K562 (cell line): Measurements from ENCODE around the gene DSG1. TPM values are rescaled to one million over a fixed set of nuclear protein-coding genes. Genes with fewer than 3 reads are reported as not detected.

Source experiments
- ATAC-seq: fragments of 200-7000 bp; cut with Tn5 transposase; 3 replicates; pipeline ENCODE4 v1.9.1; 2020; ENCODE audit warnings: moderate library complexity
- BruUV-seq: library from RNA; stranded (reverse); fragments of 400-500 nt; replicated peaks from 2 replicates; lab custom pipeline; 2021; lab: Mats Ljungman, UMichigan
- CTCF ChIA-PET: fragments of 300-600 bp; formaldehyde crosslinking; extraction: SDS; loops from one replicate; lab custom pipeline; 2021; ENCODE audit warnings: low intra/inter-chr PET ratio; lab: Yijun Ruan, JAX
- POLR2A ChIA-PET: fragments of 300-600, 350-650 bp; sonication (Branson Sonifier 250); formaldehyde crosslinking; extraction: SDS; loops from one replicate; lab custom pipeline; 2021; ENCODE audit warnings: antibody characterized with exemption, inconsistent platforms; lab: Yijun Ruan, JAX
- DNase-seq, 4 experiments: peaks; one replicate each; pipeline versions ENCODE4 v3.0.0 to v3.0.0-alpha.2; 2011 to 2018; ENCODE audit warnings: low spot score in 3 of 4, mixed read lengths in 3 of 4; ENCODE audit errors: extremely low read depth in 1 of 4
- FAIRE-seq: peaks from 2 replicates; lab custom pipeline; 2011; peaks lifted over from hg19 to GRCh38; lab: Jason Lieb, UNC
- H2AFZ ChIP-seq: 2 replicates; pipeline ENCODE4 v1.6.0; 2011; ENCODE audit warnings: low read depth, low read length, control low read depth, inconsistent platforms
- H3K27ac ChIP-seq: fragments of 200-600 bp; 3 replicates; pipeline ENCODE4 v1.8.0; 2011; ENCODE audit warnings: low read depth, mild to moderate bottlenecking, control low read depth, inconsistent platforms, low read length, moderate library complexity, mixed read lengths; ENCODE audit errors: extremely low read depth
- H3K27me3 ChIP-seq, 2 experiments: fragments of 300-600 bp in 1 of 2; 2 replicates in 1 of 2; 3 replicates in 1 of 2; pipeline versions ENCODE4 v1.6.0 to v1.8.0; 2011; ENCODE audit warnings: inconsistent platforms in 2 of 2, low read length in 2 of 2, mild to moderate bottlenecking in 1 of 2, mixed read lengths in 1 of 2, moderate library complexity in 1 of 2; ENCODE audit not compliant: control insufficient read depth in 2 of 2, insufficient read depth in 2 of 2
- H3K36me3 ChIP-seq: fragments of 300-600 bp; 3 replicates; pipeline ENCODE4 v1.8.0; 2011; ENCODE audit warnings: mild to moderate bottlenecking, low read length, inconsistent platforms; ENCODE audit not compliant: control insufficient read depth, insufficient read depth
- H3K4me1 ChIP-seq, 2 experiments: fragments of 200-600 bp in 1 of 2; replicated peaks in 1 of 2; 2 replicates in 1 of 2; 3 replicates in 1 of 2; pipeline versions ENCODE4 v1.5.1 to v1.8.0; 2011; ENCODE audit warnings: inconsistent platforms in 2 of 2, low read length in 2 of 2, mild to moderate bottlenecking in 1 of 2, mixed read lengths in 1 of 2, moderate library complexity in 1 of 2; ENCODE audit not compliant: control insufficient read depth in 2 of 2, insufficient read depth in 2 of 2
- H3K4me2 ChIP-seq: 2 replicates; pipeline ENCODE4 v1.6.1; 2011; ENCODE audit warnings: low read length, control low read depth, inconsistent platforms, mixed read lengths; ENCODE audit not compliant: insufficient read depth
- H3K4me3 ChIP-seq: fragments of 200-600 bp; sonication (generic), shearing (Covaris generic); 2 replicates; pipeline ENCODE4 v1.5.1; 2016; ENCODE audit warnings: control low read depth, inconsistent platforms
- H3K79me2 ChIP-seq: fragments of 200-600 bp; 3 replicates; pipeline ENCODE4 v1.8.0; 2011; ENCODE audit warnings: low read length, inconsistent platforms; ENCODE audit not compliant: control insufficient read depth, insufficient read depth
- H3K9ac ChIP-seq, 2 experiments: 2 replicates each; pipeline versions ENCODE4 v1.6.0 to v1.6.1; 2011; ENCODE audit warnings: low read depth in 2 of 2, low read length in 2 of 2, control low read depth in 1 of 2, inconsistent platforms in 1 of 2, mild to moderate bottlenecking in 1 of 2, mixed read lengths in 1 of 2; ENCODE audit not compliant: insufficient read depth in 1 of 2
- H3K9me1 ChIP-seq: one replicate; pipeline ENCODE4 v1.6.0; 2011; ENCODE audit warnings: inconsistent platforms, mild to moderate bottlenecking, low read length, moderate library complexity; ENCODE audit not compliant: control insufficient read depth, insufficient read depth
- H3K9me3 ChIP-seq: replicated peaks from 2 replicates; pipeline ENCODE4 v1.5.1; 2011; ENCODE audit warnings: low read depth, low read length, inconsistent platforms; ENCODE audit not compliant: control insufficient read depth, insufficient read depth
- H4K20me1 ChIP-seq: replicated peaks from 2 replicates; pipeline ENCODE4 v1.6.1; 2011; ENCODE audit warnings: low read length, inconsistent platforms, mixed read lengths; ENCODE audit not compliant: control insufficient read depth, insufficient read depth
- E2F6 ChIP-seq, 2 experiments: IDR thresholded peaks; 2 replicates each; pipeline ENCODE4 v1.6.1; 2011; ENCODE audit warnings: borderline replicate concordance in 1 of 2, control low read depth in 1 of 2, low read depth in 1 of 2, low read length in 1 of 2, mild to moderate bottlenecking in 1 of 2, mixed read lengths in 1 of 2, moderate library complexity in 1 of 2; ENCODE audit not compliant: insufficient read depth in 1 of 2, insufficient read length in 1 of 2, poor library complexity in 1 of 2, severe bottlenecking in 1 of 2; ENCODE audit errors: extremely low read depth in 1 of 2
- MEF2A ChIP-seq: IDR thresholded peaks from 2 replicates; pipeline ENCODE4 v1.6.1; 2011; ENCODE audit warnings: low read depth, mild to moderate bottlenecking, low read length, moderate library complexity; ENCODE audit not compliant: control insufficient read depth
- MLLT1 ChIP-seq, 2 experiments: fragments of 450-650 bp; IDR thresholded peaks; 2 replicates each; pipeline ENCODE4 v1.6.1; 2016
- NFIC ChIP-seq: fragments of 450-650 bp; IDR thresholded peaks from 2 replicates; pipeline ENCODE4 v1.6.1; 2017; ENCODE audit warnings: mild to moderate bottlenecking, inconsistent platforms
- SMAD1 ChIP-seq: fragments of 150-350 bp; IDR thresholded peaks from 2 replicates; pipeline ENCODE4 v1.6.1; 2014; ENCODE audit warnings: low read length, low read depth; ENCODE audit not compliant: partially characterized antibody
- SREBF1 ChIP-seq: fragments of 150-350 bp; IDR thresholded peaks from 2 replicates; pipeline ENCODE4 v1.6.1; 2014; ENCODE audit warnings: antibody characterized with exemption, low read depth, low read length, borderline replicate concordance
- SRSF3 ChIP-seq: fragments of 200-400 bp; formaldehyde crosslinking; IDR thresholded peaks from 2 replicates; pipeline ENCODE4 v1.6.1; 2016; ENCODE audit warnings: mild to moderate bottlenecking, low read length, moderate library complexity; ENCODE audit not compliant: insufficient read depth
- TGIF2 ChIP-seq: sonication (generic); formaldehyde crosslinking; IDR thresholded peaks from 2 replicates; pipeline ENCODE4 v1.8.1; 2022; ENCODE audit warnings: mild to moderate bottlenecking, missing genetic modification reagents, moderate library complexity
- USF2 ChIP-seq: sonication (generic); formaldehyde crosslinking; IDR thresholded peaks from 2 replicates; pipeline ENCODE4 v1.5.0; 2020; ENCODE audit warnings: missing genetic modification reagents
- ZNF217 ChIP-seq: sonication (generic); formaldehyde crosslinking; IDR thresholded peaks from 2 replicates; pipeline ENCODE4 v1.8.0; 2022; ENCODE audit warnings: mild to moderate bottlenecking, missing genetic modification reagents
- ZNF668 ChIP-seq: fragments of 250-450 bp; sonication (Bioruptor Pico); IDR thresholded peaks from 2 replicates; pipeline ENCODE4 v1.8.0; 2022; ENCODE audit warnings: mild to moderate bottlenecking, inconsistent platforms
- WGBS: fragments of 100-300 bp; shearing (Covaris generic); methylation state at CpG from one replicate; pipeline ENCODE4 v1.1.6; 2016; ENCODE audit warnings: low coverage, mixed read lengths; ENCODE audit not compliant: insufficient coverage; ENCODE audit errors: missing lambda C conversion rate; 5-methylcytosine and 5-hydroxymethylcytosine counted together
- in situ Hi-C: fragments of 300-500 bp; cut with MboI; formaldehyde crosslinking; loops from 4 replicates; pipeline ENCODE4 v1.15.0; 2018; ENCODE audit warnings: inconsistent platforms, mixed read lengths
- intact Hi-C: fragments of 100-400 bp; cut with micrococcal nuclease; formaldehyde crosslinking; loops from 2 replicates; pipeline ENCODE4 v1.14.2; 2022
- polyA plus RNA-seq, 8 experiments: library from polyadenylated mRNA; depleted of rRNA in 4 of 8; stranded (reverse) in 5 of 8; unstranded in 3 of 8; fragments of >200 nt; fragmentation: Nextera tagmentation in 2 of 8; fragmentation: Illumina TruSeq in 1 of 8; extraction: Ambion mirVana in 2 of 8; extraction: Trizol in 1 of 8; gene quantifications; 2 replicates each; pipeline versions ENCODE4 v1.2.1 to v1.2.3, GENCODE V29; 2011 to 2014; ENCODE audit warnings: inconsistent platforms in 1 of 8, missing spikeins in 1 of 8
- small RNA-seq: library from RNA; depleted of rRNA; stranded (forward); fragments of <200 nt; gene quantifications from one replicate; pipeline ENCODE3, GENCODE V24; 2014
- total RNA-seq, 7 experiments: library from RNA; depleted of rRNA in 6 of 7; stranded (reverse); fragments of >200 nt in 6 of 7; fragmentation: Illumina TruSeq in 2 of 7; extraction: Trizol in 2 of 7; gene quantifications; 2 replicates each; pipeline versions ENCODE4 v1.2.1 to v1.2.3, GENCODE V29; 2011 to 2021; ENCODE audit warnings: low replicate concordance in 1 of 7

The DSG1 gene
- total and polyA plus RNA-seq, 9 of the 15 experiments (the other 6 are each of a cell fraction or from before 2014, with no cell fraction given): 0.03 to 0.26 (median 0.15) TPM; not detected in 1

- Histone ChIP-seq H3K27me3 (no peaks in the 10 kb centered on the region), H3K9me3 (no peaks in the 10 kb centered on the region), H3K79me2 (no peaks in the 10 kb centered on the region), H4K20me1 (no peaks in the 10 kb centered on the region), H3K27ac (no peak overlapping the region), H3K36me3 (no peaks in the 10 kb centered on the region), H3K4me2 (no peak overlapping the region), H3K9ac (no peak overlapping the region), H3K4me3 (no peak overlapping the region)
- FAIRE-seq (no peak), DNase-seq (no peak)
- intact Hi-C loops: no loop called here
- 4% methylated on average over 2 of the region's 2 CpGs for WGBS
- in situ Hi-C loops: no loop called here
- BruUV-seq: no TSS peak
- ChIA-PET POLR2A (no interaction called here), CTCF (no interaction called here)
- TF ChIP-seq NFIC: no peak
- TF ChIP-seq MLLT1 (IDR thresholded peaks at IDR 0.05): no peak
- no peak for TF ChIP-seq TGIF2 (CRISPR knock-in tag)
- no peak for TF ChIP-seq ZNF217 (CRISPR knock-in tag)
- no peak for TF ChIP-seq SMAD1
- no peak for TF ChIP-seq USF2 (CRISPR knock-in tag)
- TF ChIP-seq ZNF668 (CRISPR knock-in tag): no peak
- no peak for TF ChIP-seq SREBF1
- TF ChIP-seq E2F6 (IDR thresholded peaks at IDR 0.05; ENCODE audit: borderline replicate concordance in 1 of 2, extremely low read depth in 1 of 2, insufficient read depth in 1 of 2, insufficient read length in 1 of 2, low read depth in 1 of 2, low read length in 1 of 2, poor library complexity in 1 of 2, severe bottlenecking in 1 of 2): no peak
- TF ChIP-seq SRSF3: no peak
- TF ChIP-seq MEF2A: no peak
- TF ChIP-seq, all 486 proteins: peak for 0
- H3K9me1 ChIP-seq: no peaks in the 10 kb centered on the region
- H2AFZ ChIP-seq: no peak overlapping the region
- ATAC-seq: no peak
- H3K4me1 ChIP-seq: no peaks in the 10 kb centered on the region
These were observed 85.4 kb downstream of the DSG1 start for GRCh38 chr18:31403409-31403808.

Small RNA genes within 50 kb of the gene (small RNA-seq; reads per million reads assigned to genes)
- gene RF00019: not detected
- gene RNU6-167P: not detected

Other genes starting within 250 kb of the DSG1 start
- 4.4 and 5.4 TPM in 2 replicates for gene DSC2, start 215.7 kb upstream of the DSG1 start, total RNA-seq (2014; rRNA removed)
- gene DSC2, start 215.7 kb upstream of the DSG1 start, total RNA-seq (2014; rRNA removed; fragmentation: Illumina TruSeq; extraction: Trizol): 14.2 and 14.9 TPM in 2 replicates
- gene DSC2, start 215.7 kb upstream of the DSG1 start, total RNA-seq (2015; rRNA removed; fragmentation: Illumina TruSeq; extraction: Trizol): 14.7 and 15.3 TPM in 2 replicates
- 11.6 and 11.8 TPM in 2 replicates for gene DSC2, start 215.7 kb upstream of the DSG1 start, total RNA-seq (2021)
- gene DSC2, start 215.7 kb upstream of the DSG1 start, polyA plus RNA-seq (2011; rRNA removed): 3.8 and 4.5 TPM in 2 replicates
- 8.3 and 9.5 TPM in 2 replicates for gene DSC2, start 215.7 kb upstream of the DSG1 start, polyA plus RNA-seq (2014; fragmentation: Illumina TruSeq; extraction: Trizol)
- 1 to 10 TPM; 5.0 to 6.4 TPM for gene DSC2, start 215.7 kb upstream of the DSG1 start, polyA plus RNA-seq (2014; fragmentation: Nextera tagmentation; extraction: Ambion mirVana)
- 3.8 and 4.7 TPM in 2 replicates for gene DSC2, start 215.7 kb upstream of the DSG1 start, polyA plus RNA-seq (2014; rRNA removed)
- 0.04 and 0.05 TPM in 2 replicates for gene DSC1, start 155.3 kb upstream of the DSG1 start, total RNA-seq (2014; rRNA removed)
- 0.04 and 0.06 TPM in 2 replicates for gene DSC1, start 155.3 kb upstream of the DSG1 start, total RNA-seq (2014; rRNA removed; fragmentation: Illumina TruSeq; extraction: Trizol)
- not detected in 2 replicates for gene DSC1, start 155.3 kb upstream of the DSG1 start, total RNA-seq (2015; rRNA removed; fragmentation: Illumina TruSeq; extraction: Trizol)
- not detected in 2 replicates for gene DSC1, start 155.3 kb upstream of the DSG1 start, total RNA-seq (2021)
- 0.01 TPM in 1 of 2 replicates, not detected in the other for gene DSC1, start 155.3 kb upstream of the DSG1 start, polyA plus RNA-seq (2011; rRNA removed)
- gene DSC1, start 155.3 kb upstream of the DSG1 start, polyA plus RNA-seq (2014; fragmentation: Illumina TruSeq; extraction: Trizol): 0.03 TPM in 1 of 2 replicates, not detected in the other
- gene DSC1, start 155.3 kb upstream of the DSG1 start, polyA plus RNA-seq (2014; fragmentation: Nextera tagmentation; extraction: Ambion mirVana): under 1 TPM; 0.04 to 0.06 TPM
- 0.07 TPM in 1 of 2 replicates, not detected in the other for gene DSC1, start 155.3 kb upstream of the DSG1 start, polyA plus RNA-seq (2014; rRNA removed)
- gene DSG4, start 58.6 kb downstream of the DSG1 start, total RNA-seq (2014; rRNA removed): not detected in 2 replicates
- not detected in 2 replicates for gene DSG4, start 58.6 kb downstream of the DSG1 start, total RNA-seq (2014; rRNA removed; fragmentation: Illumina TruSeq; extraction: Trizol)
- gene DSG4, start 58.6 kb downstream of the DSG1 start, total RNA-seq (2015; rRNA removed; fragmentation: Illumina TruSeq; extraction: Trizol): not detected in 2 replicates
- not detected in 2 replicates for gene DSG4, start 58.6 kb downstream of the DSG1 start, total RNA-seq (2021)
- not detected in 2 replicates for gene DSG4, start 58.6 kb downstream of the DSG1 start, polyA plus RNA-seq (2011; rRNA removed)
- not detected in 2 replicates for gene DSG4, start 58.6 kb downstream of the DSG1 start, polyA plus RNA-seq (2014; fragmentation: Illumina TruSeq; extraction: Trizol)
- not detected for gene DSG4, start 58.6 kb downstream of the DSG1 start, polyA plus RNA-seq (2014; fragmentation: Nextera tagmentation; extraction: Ambion mirVana)
- gene DSG4, start 58.6 kb downstream of the DSG1 start, polyA plus RNA-seq (2014; rRNA removed): not detected in 2 replicates
- 0.05 and 0.08 TPM in 2 replicates for gene DSG3, start 129.6 kb downstream of the DSG1 start, total RNA-seq (2014; rRNA removed)
- 0.11 and 0.13 TPM in 2 replicates for gene DSG3, start 129.6 kb downstream of the DSG1 start, total RNA-seq (2014; rRNA removed; fragmentation: Illumina TruSeq; extraction: Trizol)
- gene DSG3, start 129.6 kb downstream of the DSG1 start, total RNA-seq (2015; rRNA removed; fragmentation: Illumina TruSeq; extraction: Trizol): 0.15 and 0.18 TPM in 2 replicates
- gene DSG3, start 129.6 kb downstream of the DSG1 start, total RNA-seq (2021): 0.07 and 0.18 TPM in 2 replicates
- gene DSG3, start 129.6 kb downstream of the DSG1 start, polyA plus RNA-seq (2011; rRNA removed): 0.01 and 0.06 TPM in 2 replicates
- gene DSG3, start 129.6 kb downstream of the DSG1 start, polyA plus RNA-seq (2014; fragmentation: Illumina TruSeq; extraction: Trizol): 0.07 and 0.08 TPM in 2 replicates
- under 1 TPM in 1 of 2 experiments, not detected in 1; 0.06 TPM for gene DSG3, start 129.6 kb downstream of the DSG1 start, polyA plus RNA-seq (2014; fragmentation: Nextera tagmentation; extraction: Ambion mirVana)
- 0.04 TPM in 2 replicates for gene DSG3, start 129.6 kb downstream of the DSG1 start, polyA plus RNA-seq (2014; rRNA removed)
- gene DSG2, start 180.0 kb downstream of the DSG1 start, total RNA-seq (2014; rRNA removed): 22.2 and 26.5 TPM in 2 replicates
- gene DSG2, start 180.0 kb downstream of the DSG1 start, total RNA-seq (2014; rRNA removed; fragmentation: Illumina TruSeq; extraction: Trizol): 50.1 and 53.9 TPM in 2 replicates
- 39.2 and 43.0 TPM in 2 replicates for gene DSG2, start 180.0 kb downstream of the DSG1 start, total RNA-seq (2015; rRNA removed; fragmentation: Illumina TruSeq; extraction: Trizol)
- 41.3 and 43.0 TPM in 2 replicates for gene DSG2, start 180.0 kb downstream of the DSG1 start, total RNA-seq (2021)
- gene DSG2, start 180.0 kb downstream of the DSG1 start, polyA plus RNA-seq (2011; rRNA removed): 67.9 and 68.6 TPM in 2 replicates
- gene DSG2, start 180.0 kb downstream of the DSG1 start, polyA plus RNA-seq (2014; fragmentation: Illumina TruSeq; extraction: Trizol): 57.9 and 65.7 TPM in 2 replicates
- gene DSG2, start 180.0 kb downstream of the DSG1 start, polyA plus RNA-seq (2014; fragmentation: Nextera tagmentation; extraction: Ambion mirVana): 10 to 100 TPM; 16.9 to 22.6 TPM
- gene DSG2, start 180.0 kb downstream of the DSG1 start, polyA plus RNA-seq (2014; rRNA removed): 34.1 and 40.8 TPM in 2 replicates